Tibial nerve (tissue), 3 donors: ENCODE results near the gene PSKH1.

Source experiments
- POLR2A ChIP-seq, 2 donors: fragments of 450-650 bp; IDR thresholded peaks; one replicate each; pipeline ENCODE4 v1.6.1; 2017; ENCODE audit warnings: antibody characterized with exemption in 2 of 2, mild to moderate bottlenecking in 2 of 2, moderate library complexity in 2 of 2
- TF ChIP-seq, protein P1 (sequence below), 5 experiments: fragments of 200-600 bp in 3 of 5; fragments of 450-650 bp in 2 of 5; sonication (generic) in 3 of 5; IDR thresholded peaks; one replicate each; pipeline ENCODE4 v1.5.1; 2016 to 2019; ENCODE audit warnings: antibody characterized with exemption in 5 of 5, mild to moderate bottlenecking in 3 of 5, moderate library complexity in 2 of 5

DNA sequence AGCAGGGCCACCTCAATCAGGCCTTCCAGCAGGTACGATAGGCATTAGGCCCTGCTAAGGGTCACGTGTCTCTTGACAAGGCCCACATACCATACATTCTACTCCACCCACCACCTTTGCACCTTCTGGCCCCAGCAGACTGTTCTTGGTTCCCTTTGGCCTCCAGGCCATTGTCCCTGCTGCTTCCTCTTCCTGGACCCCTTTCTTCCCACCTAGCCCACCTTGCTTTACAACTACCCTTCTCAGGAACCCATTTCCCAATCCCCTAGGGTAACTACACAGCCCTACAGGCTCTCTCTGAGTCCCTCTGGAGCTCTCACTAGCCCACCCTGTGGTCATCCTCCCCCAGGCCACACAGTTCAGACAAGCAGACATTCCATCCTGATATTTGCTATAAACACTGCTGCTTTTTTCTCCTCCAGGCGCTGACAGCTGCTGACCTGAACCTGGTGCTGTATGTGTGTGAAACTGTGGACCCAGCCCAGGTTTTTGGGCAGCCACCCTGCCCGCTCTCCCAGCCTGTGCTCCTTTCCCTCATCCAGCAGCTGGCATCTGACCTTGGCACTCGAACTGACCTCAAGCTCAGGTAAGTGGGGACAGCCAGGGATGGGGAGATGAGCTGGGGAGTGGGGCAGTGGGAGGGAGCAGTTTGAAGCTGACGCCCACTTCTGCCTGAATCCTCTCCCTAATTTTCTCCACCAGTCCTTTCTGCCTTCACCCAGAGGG, 9.7 kb upstream of the PSKH1 start:
- TF ChIP-seq, protein P1, sequence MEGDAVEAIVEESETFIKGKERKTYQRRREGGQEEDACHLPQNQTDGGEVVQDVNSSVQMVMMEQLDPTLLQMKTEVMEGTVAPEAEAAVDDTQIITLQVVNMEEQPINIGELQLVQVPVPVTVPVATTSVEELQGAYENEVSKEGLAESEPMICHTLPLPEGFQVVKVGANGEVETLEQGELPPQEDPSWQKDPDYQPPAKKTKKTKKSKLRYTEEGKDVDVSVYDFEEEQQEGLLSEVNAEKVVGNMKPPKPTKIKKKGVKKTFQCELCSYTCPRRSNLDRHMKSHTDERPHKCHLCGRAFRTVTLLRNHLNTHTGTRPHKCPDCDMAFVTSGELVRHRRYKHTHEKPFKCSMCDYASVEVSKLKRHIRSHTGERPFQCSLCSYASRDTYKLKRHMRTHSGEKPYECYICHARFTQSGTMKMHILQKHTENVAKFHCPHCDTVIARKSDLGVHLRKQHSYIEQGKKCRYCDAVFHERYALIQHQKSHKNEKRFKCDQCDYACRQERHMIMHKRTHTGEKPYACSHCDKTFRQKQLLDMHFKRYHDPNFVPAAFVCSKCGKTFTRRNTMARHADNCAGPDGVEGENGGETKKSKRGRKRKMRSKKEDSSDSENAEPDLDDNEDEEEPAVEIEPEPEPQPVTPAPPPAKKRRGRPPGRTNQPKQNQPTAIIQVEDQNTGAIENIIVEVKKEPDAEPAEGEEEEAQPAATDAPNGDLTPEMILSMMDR (IDR thresholded peaks at IDR 0.05) = no peak
- no peak for TF ChIP-seq POLR2A (IDR thresholded peaks at IDR 0.05)
